ENCODE data around the gene DNAJB14. TPM values are rescaled to one million over a fixed set of nuclear protein-coding genes. Genes with fewer than 3 reads are reported as not detected.

Gene DNAJB14
- total and polyA plus RNA-seq, 2 of the 13 experiments (the other 11 are each of a cell fraction or from before 2014, with no cell fraction given): 9.1 to 38.1 TPM

- no peak for TF ChIP-seq HMGXB3 (CRISPR knock-in tag; IDR thresholded peaks at IDR 0.05; ENCODE audit: borderline replicate concordance)
- no peak for TF ChIP-seq ZNF383 (CRISPR knock-in tag; IDR thresholded peaks at IDR 0.05; ENCODE audit: borderline replicate concordance)
- TF ChIP-seq DZIP1 (CRISPR knock-in tag; IDR thresholded peaks at IDR 0.05): no peak
- TF ChIP-seq ZNF816 (CRISPR knock-in tag; IDR thresholded peaks at IDR 0.05; ENCODE audit: borderline replicate concordance): no peak
- TF ChIP-seq ZBTB46 (CRISPR knock-in tag; IDR thresholded peaks at IDR 0.05; ENCODE audit: borderline replicate concordance): no peak
- TF ChIP-seq ZNF580 (CRISPR knock-in tag; IDR thresholded peaks at IDR 0.05; ENCODE audit: borderline replicate concordance, low read depth): no peak
- no peak for TF ChIP-seq ZNF503 (CRISPR knock-in tag; IDR thresholded peaks at IDR 0.05)
- no peak overlapping the region for H3K4me3 ChIP-seq (replicated peaks in 1 of 3; ENCODE audit: insufficient read depth in 1 of 3, low read depth in 2 of 3, low read length in 3 of 3)
- no peaks in the 10 kb centered on the region for H4K20me1 ChIP-seq (ENCODE audit: insufficient read depth, low read length)
- ChIA-PET POLR2A (no interaction called here), CTCF (ENCODE audit: low intra/inter-chr PET ratio, low total read pairs) (no interaction called here)
- no peak overlapping the region for H2AFZ ChIP-seq (ENCODE audit: low read length)
- 3% methylated on average over 3 of the region's 3 CpGs for WGBS (ENCODE audit: low lambda C conversion rate)
- no peak overlapping the region for H3K27ac ChIP-seq (ENCODE audit: extremely low read length, insufficient read depth, low read length)
- intact Hi-C loops (cut with micrococcal nuclease; ENCODE audit: unreplicated experiment) (no loop called here), in situ Hi-C loops (cut with HindIII; ENCODE audit: extremely low pct_ligation_motif_present, low pct_unique_long_range_greater_than_20kb) (no loop called here)
- no peak for DNase-seq (ENCODE audit: low spot score)
- ATAC-seq: no peak
- H3K79me2 ChIP-seq (ENCODE audit: insufficient read depth, low read length): no peaks in the 10 kb centered on the region
- no peak overlapping the region for H3K4me2 ChIP-seq (ENCODE audit: low read depth, low read length)
- H3K4me1 ChIP-seq (ENCODE audit: insufficient read depth, low read length): no peaks in the 10 kb centered on the region
- H3K27me3 ChIP-seq (ENCODE audit: control insufficient read depth in 1 of 2, insufficient read depth in 2 of 2, low read length in 2 of 2): no peaks in the 10 kb centered on the region
- H3K36me3 ChIP-seq (replicated peaks in 1 of 2; ENCODE audit: control insufficient read depth in 1 of 2, insufficient read depth in 2 of 2, low read length in 2 of 2): no peaks in the 10 kb centered on the region
- H3K9me3 ChIP-seq (ENCODE audit: low read length): no peaks in the 10 kb centered on the region
- no TSS peak for BruUV-seq (replicated peaks)
- no peak for FAIRE-seq
- no peak overlapping the region for H3K9ac ChIP-seq (ENCODE audit: insufficient read depth, low read depth, low read length)
These were observed 45.3 kb upstream of the DNAJB14 start for GRCh38 chr4:99991741-99992140.

All from HepG2 (cell line).